ENCODE results near the gene RNF11.
"Not testable (repeated sequence)": the region's sequence is repeated elsewhere in the genome, so short reads cannot be mapped to it uniquely, and the experiment has no call there.

- not testable (repeated sequence) for TF ChIP-seq CTCF (conservative IDR thresholded peaks at IDR 0.05; ENCODE audit: low read depth, low read length); EZH2 (IDR thresholded peaks at IDR 0.05; ENCODE audit: borderline replicate concordance, low read depth, low read length, poor library complexity, severe bottlenecking)
Observed at GRCh38 chr1:51228471-51228870, 7.6 kb upstream of the RNF11 start.
